G401.6 (cell line): ENCODE results near the gene NUMA1.

Experiments
- FAIRE-seq: peaks from 2 replicates; lab custom pipeline; 2012; peaks lifted over from hg19 to GRCh38; lab: Jason Lieb, UNC

The NUMA1 gene

DNA sequence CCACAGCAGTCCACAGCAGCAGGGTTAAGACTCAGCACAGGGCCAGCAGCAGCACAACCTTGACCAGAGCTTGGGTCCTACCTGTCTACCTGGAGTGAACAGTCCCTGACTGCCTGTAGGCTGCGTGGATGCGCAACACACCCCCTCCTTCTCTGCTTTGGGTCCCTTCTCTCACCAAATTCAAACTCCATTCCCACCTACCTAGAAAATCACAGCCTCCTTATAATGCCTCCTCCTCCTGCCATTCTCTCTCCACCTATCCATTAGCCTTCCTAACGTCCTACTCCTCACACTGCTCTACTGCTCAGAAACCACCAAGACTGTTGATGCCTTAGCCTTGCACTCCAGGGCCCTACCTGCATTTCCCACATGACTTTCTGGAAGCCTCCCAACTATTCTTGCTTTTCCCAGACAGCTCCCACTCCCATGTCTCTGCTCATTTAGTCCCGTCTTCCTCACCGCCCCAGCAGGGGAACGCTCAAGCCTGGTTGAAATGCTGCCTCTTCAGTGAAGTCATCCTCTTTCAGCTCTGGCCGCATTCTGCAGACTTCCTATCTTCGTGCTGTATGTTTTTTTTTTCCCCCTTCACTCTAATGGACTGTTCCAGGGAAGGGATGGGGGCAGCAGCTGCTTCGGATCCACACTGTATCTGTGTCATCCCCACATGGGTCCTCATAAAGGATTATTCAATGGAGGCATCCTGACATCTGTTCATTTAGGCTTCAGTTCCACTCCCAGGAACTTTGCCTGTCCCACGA lies 78.3 kb downstream of the NUMA1 start:
- no peak for FAIRE-seq

DNA sequence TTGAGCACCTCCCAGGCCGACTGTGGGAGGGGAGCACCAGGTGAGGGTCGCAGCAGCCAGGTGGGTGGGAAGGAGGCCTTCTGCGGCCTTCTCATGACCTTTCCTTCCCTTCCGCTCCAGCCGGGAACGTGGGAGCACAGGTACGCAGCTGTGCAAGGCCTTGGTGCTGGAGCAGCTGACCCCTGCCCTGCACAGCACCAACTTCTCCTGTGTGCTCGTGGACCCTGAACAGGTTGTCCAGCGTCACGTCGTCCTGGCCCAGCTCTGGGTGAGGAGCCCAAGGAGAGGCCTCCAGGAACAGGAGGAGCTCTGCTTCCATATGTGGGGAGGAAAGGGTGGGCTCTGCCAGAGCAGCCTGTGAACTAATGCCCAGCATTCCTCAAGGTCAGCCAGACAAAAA lies 79.1 kb downstream of the NUMA1 start:
- FAIRE-seq: no peak

DNA sequence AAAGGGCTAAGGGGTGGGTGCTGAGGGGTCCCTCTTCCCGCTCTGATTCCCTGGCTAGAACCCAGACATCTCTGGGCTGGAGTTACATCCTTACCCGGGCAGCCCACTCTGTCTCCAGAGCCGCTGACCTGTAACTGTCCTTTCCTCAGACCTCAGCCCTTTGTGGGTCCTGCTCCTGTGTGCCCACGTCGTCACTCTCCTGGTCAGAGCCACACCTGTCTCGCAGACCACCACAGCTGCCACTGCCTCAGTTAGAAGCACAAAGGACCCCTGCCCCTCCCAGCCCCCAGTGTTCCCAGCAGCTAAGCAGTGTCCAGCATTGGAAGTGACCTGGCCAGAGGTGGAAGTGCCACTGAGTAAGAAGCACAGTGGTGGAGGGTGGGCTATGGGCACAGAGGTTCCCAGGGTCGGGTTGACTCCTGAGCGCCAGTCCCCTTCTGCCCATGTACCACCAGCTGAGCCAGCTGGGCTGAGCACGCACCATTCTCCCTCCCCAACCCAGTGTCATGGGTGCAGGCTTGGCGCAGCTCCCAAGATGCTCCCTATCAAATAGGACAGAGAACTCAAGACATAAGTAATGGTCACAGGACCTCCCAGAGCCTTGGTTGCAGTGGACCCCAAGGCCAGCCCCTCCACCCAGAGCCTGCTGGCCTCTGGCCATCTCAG lies 80.0 kb downstream of the NUMA1 start:
- no peak for FAIRE-seq

DNA sequence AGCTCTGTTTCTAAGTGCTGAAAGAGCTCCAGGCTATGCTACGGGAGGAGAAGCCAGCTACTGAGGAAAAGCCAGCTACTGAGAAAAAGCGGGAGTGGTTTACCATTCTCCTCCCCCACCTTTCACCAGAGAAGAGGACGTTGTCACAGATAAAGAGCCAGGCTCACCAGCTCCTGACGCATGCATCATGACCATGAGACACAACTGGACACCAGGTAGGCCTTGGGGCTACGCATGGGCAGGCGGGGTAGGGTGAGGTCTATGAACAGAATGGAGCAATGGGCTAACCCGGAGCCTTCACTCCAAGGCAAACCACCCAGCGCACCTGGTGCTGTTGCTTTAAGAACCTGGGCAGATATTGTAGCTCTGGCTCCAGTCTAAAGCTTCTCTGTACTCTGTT lies 80.5 kb downstream of the NUMA1 start:
- FAIRE-seq: no peak

DNA sequence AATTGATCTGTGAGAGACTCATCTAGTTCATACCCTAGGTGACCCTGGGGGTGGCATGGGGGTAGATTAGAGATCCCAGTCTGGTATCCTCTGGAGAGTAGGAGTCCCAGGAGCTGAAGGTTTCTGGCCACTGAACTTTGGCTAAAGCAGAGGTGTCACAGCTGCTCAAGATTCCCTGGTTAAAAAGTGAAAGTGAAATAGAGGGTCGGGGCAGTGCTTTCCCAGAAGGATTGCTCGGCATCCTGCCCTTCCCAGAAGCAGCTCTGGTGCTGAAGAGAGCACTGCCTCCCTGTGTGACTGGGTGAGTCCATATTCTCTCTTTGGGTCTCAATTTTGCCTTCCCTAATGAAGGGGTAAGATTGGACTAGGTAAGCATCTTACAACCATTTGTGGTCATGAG lies 81.0 kb downstream of the NUMA1 start:
- FAIRE-seq: no peak

- FAIRE-seq: no peak
These were observed 81.6 kb downstream of the NUMA1 start, which contains the start of gene IL18BP for GRCh38 chr11:71998649-71999310. IL18BP (plus strand) TSS chr11:71998909; CDS start chr11:71999985, 1,076 bp downstream.

GRCh38 chr11:71998061-71998460 lies 82.3 kb downstream of the NUMA1 start:
- no peak for FAIRE-seq

GRCh38 chr11:71997594-71997993 lies 82.7 kb downstream of the NUMA1 start:
- no peak for FAIRE-seq

- no peak for FAIRE-seq
These were observed 83.4 kb downstream of the NUMA1 start for GRCh38 chr11:71996946-71997345.

GRCh38 chr11:71996517-71996916 lies 83.8 kb downstream of the NUMA1 start:
- FAIRE-seq: no peak

- FAIRE-seq: no peak
These were observed 84.5 kb downstream of the NUMA1 start for GRCh38 chr11:71995726-71996291.

- FAIRE-seq: no peak
These were observed 85.6 kb downstream of the NUMA1 start for GRCh38 chr11:71994786-71995185.

GRCh38 chr11:71992136-71992730 lies 88.1 kb downstream of the NUMA1 start:
- no peak for FAIRE-seq

DNA sequence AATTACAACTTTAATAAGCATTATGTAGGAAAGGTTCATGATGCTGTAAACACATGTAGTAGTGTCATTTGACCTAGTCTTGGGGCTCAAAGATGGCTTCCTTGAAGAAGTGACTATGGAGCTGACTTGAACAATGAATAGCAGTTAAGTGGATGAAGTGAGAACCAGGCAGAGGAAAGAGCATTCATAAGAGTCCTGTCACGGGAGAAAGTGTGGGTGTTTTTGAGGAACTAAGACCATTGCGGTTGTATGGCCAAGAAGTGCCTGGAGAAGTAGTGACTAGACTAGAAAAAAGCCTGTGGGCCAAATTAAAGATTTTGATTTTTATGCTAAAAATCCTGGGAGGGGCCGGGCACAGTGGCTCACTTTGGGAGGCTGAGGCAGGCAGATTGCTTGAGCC lies 88.8 kb downstream of the NUMA1 start:
- no peak for FAIRE-seq

GRCh38 chr11:71990701-71991100 lies 89.6 kb downstream of the NUMA1 start:
- FAIRE-seq: no peak

DNA sequence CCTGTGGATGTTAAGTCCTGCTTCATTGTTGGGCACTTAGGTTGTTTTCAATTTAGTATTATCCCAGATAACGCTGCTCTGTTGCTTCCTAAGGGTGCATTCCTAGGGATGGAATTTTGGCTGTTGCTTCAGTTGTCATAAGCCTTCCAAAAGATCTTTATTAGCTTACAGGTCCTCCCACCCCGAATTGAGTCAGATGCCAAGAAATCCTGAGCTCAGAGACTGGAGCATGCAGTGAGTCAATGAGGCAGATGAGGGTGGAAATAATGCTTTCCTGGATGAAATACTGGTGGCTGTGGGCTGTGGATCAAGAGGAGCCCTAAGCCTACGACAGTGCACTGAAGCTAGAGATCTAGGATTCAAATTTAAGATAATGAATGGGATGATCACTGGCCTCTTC lies 92.3 kb downstream of the NUMA1 start:
- no peak for FAIRE-seq

- FAIRE-seq: no peak
These were observed 92.8 kb downstream of the NUMA1 start for GRCh38 chr11:71987521-71987920.

DNA sequence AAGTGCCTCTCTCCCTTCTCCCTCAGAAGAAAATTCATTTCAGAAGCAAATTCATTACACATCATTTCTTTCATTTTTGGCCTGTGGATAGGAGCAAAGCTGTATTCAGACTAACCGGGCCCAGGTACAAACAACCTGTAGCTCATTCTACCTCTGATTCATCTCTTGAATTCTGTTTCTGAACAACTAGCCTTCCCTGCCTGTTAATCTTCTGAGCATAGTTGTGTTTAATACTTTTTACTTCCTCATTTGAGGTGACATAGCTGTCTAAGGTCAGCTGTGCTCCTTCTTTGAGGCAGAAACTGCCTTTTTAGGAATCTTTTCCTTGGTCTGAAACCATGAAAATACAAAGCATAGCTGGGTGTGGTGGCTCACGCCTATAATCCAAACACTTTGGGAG lies 94.2 kb downstream of the NUMA1 start:
- no peak for FAIRE-seq

DNA sequence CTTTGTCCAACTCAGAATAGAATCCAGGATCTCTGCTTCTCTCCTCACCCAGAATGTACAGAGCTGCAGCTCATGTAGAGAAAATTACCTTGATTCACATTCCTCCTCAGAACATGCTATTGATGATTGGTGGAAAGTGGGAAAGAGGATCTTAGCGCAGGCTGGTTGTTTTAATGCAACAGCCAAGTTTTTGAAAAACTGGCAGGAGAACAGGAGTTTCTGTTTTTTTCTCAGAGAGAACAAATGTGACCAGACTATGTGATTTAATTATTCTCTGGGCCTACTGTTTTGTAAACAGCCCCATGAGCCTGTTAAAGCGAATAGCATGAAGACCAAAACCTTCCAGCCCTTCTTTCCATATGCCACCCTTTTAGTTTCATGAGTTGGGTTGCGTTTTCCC lies 100.7 kb downstream of the NUMA1 start:
- no peak for FAIRE-seq

- no peak for FAIRE-seq
These were observed 101.2 kb downstream of the NUMA1 start for GRCh38 chr11:71979094-71979493.

DNA sequence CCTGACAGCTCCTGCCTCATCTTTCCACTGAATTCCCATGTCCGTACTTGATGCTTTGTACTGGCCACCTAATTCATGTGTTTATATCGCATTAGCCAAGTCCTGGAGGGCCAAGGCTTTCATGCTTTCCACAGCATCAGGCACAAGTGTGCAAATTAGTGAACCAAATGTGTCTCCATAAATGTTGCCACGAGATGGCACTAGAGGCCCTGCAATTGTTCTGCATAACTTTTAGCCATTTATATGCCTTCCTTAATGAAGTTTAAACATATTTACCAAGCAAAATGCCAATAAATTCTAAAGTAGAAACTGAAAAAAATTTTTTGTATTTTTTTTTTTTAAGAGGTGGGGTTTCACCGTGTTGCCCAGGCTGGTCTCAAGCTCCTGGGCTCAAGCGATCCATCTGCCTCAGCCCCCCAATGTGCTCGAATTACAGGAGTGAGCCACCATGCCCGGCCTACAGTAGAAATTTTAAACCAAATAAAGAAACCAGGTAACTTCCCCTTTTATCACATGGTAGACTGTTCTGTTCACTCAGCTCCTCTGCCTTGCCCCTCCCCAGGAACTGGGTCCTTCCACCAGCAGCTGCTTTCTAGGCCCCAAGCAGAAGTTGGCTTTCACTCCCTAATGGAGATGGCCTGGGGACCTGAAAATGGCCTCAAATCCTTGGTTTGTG lies 102.5 kb downstream of the NUMA1 start:
- FAIRE-seq: peak; percentile 74

DNA sequence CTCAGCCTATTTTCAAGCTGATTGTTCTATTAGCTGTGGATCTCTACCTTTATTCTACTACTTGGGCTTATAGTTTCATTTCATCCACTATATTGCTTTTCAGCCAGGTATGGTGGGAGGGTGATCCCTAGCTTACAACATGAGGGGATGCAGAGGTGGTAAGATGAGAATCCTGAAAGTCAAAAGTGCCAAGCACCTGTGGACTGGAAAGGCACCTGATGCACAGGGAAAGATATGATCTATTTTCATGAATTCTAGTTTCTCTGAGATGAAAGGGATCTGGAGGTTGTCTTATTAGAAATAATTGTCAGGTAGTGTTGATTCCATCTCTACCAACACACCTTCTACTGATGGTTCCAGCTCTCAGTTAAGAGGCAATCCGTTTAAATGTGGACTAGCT lies 103.3 kb downstream of the NUMA1 start:
- no peak for FAIRE-seq
